HG02943 (cell line): Measurements from ENCODE around the gene MBOAT2.
"Not testable (repeated sequence)": the region's sequence is repeated elsewhere in the genome, so short reads cannot be mapped to it uniquely, and the experiment has no call there.

Source experiments
- ATAC-seq: cut with Tn5 transposase; IDR thresholded peaks from one replicate; pipeline ENCODE4 v1.9.1; 2021; ENCODE audit warnings: mild to moderate bottlenecking, low read depth, moderate library complexity; ENCODE audit not compliant: unreplicated experiment

The MBOAT2 gene

GRCh38 chr2:8993902-8994278 is 9.6 kb downstream of the MBOAT2 start:
- no peak for ATAC-seq

GRCh38 chr2:8993196-8993901 is 10.1 kb downstream of the MBOAT2 start:
- ATAC-seq = no peak

DNA sequence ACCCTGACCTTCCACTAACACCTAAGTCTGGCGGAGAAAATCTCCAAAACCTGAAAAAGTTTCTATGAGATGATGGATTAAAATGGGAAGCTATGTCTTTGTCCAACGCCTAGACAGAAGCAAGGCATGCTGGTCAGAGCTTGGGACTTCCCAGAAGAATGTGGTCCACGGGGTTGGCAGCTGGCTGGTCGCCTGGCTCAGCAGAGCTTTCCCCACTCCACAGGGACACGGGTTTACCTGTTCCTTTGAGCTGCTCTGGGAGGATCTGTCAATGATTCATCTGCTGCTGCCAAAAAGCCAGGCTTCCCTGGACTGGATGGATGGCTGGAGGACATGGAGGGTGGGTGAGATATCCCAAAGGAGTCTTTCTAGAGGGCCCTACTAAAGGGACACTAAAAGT is 10.8 kb downstream of the MBOAT2 start:
- ATAC-seq = no peak

DNA sequence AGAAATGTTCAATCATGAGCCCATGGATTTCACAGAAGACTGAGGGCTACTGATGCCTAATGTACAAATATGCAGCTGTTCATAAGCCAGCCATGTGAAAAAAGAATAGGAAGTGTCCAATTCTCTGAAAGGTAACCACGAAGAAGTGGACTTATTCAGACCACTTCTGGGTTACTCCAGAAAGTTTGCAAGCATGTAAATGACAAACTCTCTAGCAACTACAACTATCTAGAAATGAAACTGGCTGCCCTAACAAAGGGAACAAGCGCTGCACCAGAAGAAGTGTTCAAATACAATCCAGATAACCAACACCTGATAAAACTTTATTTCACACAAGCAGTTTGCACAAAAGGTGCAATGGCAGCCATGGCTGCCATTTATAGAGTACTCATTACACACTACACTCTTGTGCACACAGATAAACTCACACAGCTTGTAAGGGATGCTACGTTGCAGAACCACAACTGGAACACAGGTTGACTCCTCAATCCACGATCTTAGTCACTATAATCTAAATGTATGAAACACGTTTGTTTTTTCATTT is 13.9 kb downstream of the MBOAT2 start:
- no peak for ATAC-seq

DNA sequence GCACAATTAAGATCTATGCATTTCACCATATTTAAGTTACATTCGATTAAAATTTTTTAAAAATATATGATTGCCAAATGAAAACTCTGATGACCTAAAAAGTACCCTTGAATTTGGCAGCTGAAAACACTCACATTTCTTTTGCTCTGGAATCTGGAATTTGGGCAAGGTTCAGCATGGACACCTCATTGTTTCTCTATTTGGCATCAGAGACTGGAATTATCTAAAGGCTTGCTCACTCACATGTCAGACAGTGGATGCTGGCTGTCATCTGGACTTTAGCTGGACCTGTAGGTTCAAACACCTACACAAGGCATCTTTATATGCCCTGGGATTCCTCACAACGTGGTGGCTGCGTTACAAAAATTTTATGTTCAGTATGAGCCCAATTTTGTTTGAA is 16.1 kb downstream of the MBOAT2 start:
- ATAC-seq = no peak

GRCh38 chr2:8986327-8986976 is 17.0 kb downstream of the MBOAT2 start:
- no peak for ATAC-seq

- no peak for ATAC-seq
These were observed 17.7 kb downstream of the MBOAT2 start for GRCh38 chr2:8985561-8986326.

- no peak for ATAC-seq
These were observed 18.6 kb downstream of the MBOAT2 start for GRCh38 chr2:8984855-8985254.

DNA sequence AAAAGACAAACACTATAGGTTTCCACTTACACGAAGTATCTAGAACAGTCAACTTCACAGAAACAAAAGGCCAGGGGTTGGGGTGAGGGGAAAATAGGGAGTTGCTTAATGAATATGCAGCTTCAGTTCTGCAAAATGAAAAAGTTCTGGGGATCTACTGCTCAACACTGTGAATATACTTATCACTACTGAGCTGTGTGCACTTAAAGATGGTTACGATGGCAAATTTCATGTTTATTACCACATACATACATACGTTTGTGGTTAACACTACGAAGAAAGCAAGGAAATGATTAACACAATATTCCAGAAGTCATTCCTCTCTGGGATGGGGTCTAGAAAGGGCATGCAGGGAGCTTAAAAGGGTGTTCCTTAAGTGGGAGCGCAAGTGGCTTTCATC is 19.3 kb downstream of the MBOAT2 start:
- no peak for ATAC-seq

- ATAC-seq = no peak
These were observed 19.9 kb downstream of the MBOAT2 start for GRCh38 chr2:8983571-8983970.

GRCh38 chr2:8981876-8982275 is 21.6 kb downstream of the MBOAT2 start:
- no peak for ATAC-seq

- ATAC-seq = no peak
These were observed 23.4 kb downstream of the MBOAT2 start for GRCh38 chr2:8980096-8980495.

DNA sequence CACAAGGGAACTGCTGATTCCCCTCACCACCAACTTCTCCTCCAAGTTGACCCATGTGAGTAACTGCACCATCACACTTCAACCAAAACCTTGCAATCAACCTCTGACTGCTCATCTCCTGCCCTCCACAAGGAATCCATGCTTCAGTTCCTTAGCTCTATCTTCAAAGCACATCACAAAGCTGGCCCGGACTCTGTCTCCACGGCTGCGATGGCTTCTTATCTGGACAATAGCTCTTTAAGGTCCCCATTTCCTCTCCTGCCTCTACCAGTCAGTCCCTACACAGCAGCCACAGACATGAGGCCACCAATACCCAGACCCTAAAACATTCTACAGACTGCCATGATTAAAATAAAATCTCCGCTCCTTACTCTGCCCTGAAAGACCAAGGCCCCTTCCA is 25.7 kb downstream of the MBOAT2 start:
- ATAC-seq = no peak

DNA sequence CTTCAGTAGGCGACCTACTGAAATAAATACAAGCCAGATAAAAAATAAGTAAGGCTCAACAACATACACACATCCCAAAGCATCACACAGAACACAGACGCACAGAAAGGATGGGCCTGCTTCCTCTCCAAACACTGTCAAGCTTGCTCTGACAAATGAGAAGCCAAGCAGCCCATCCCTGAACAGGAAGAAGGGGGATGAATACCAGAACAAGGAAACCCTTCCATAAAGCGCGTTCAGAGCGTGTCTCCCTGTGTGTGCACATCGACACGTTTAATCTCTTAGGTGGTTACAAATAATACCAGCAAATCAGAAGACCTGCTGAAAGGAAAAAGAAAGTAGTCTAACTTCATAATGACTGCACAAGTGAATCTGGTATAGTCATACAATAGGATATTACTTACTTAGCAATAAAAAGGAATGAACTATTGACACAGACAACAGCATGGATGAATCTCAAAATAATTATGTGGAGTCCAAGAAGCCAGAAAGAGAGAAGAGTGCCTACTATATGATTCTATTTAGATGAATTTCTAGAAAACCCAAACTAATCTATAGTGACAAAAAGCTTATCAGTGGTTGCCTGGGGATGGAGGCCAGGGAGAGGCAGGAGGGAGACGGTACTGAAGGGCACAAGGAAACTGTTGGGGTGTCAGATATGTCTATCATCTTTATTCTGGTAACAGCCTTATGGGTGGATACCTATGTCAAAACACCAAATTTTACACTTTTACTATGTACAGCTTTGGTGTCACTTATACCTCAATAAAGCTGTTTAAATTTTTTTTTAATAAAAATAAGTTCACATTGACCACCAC is 26.8 kb downstream of the MBOAT2 start:
- ATAC-seq = no peak

DNA sequence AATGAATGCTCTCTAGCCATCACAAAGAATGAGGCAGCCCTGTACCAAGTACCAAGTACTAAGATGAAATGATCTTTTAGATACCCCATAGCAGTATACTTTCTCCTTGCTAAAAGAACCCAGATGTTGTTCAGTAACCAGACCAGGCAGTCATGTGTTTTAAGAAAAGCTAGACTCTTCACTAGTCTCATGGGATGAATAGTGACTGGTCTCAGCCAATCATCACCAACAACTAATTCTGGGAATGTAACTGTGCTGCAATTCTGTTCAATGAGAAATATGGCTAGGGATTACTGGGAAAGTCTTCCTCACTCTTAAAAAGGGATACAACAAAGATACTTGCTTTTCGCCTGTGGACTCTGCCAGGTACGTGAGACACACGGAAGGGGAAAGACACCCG is 29.5 kb downstream of the MBOAT2 start:
- no peak for ATAC-seq

GRCh38 chr2:8973017-8973416 is 30.5 kb downstream of the MBOAT2 start:
- not testable (repeated sequence) for ATAC-seq

- not testable (repeated sequence) for ATAC-seq
These were observed 30.9 kb downstream of the MBOAT2 start for GRCh38 chr2:8972535-8972934.

- not testable (repeated sequence) for ATAC-seq
These were observed 34.1 kb downstream of the MBOAT2 start for GRCh38 chr2:8969348-8969747.

GRCh38 chr2:8966123-8966908 is 37.2 kb downstream of the MBOAT2 start:
- no peak for ATAC-seq
